ENCODE measurements around the gene SLC17A5. TPM values are rescaled to one million over a fixed set of nuclear protein-coding genes. Genes with fewer than 3 reads are reported as not detected.
A peak's percentile ranks its signal among the peaks of the same experiment; 100 is the strongest.
"Not testable (repeated sequence)": the region's sequence is repeated elsewhere in the genome, so short reads cannot be mapped to it uniquely, and the experiment has no call there.

Gene SLC17A5
- total RNA-seq, 1 donor from 2014 or later = 13.7 TPM

DNA sequence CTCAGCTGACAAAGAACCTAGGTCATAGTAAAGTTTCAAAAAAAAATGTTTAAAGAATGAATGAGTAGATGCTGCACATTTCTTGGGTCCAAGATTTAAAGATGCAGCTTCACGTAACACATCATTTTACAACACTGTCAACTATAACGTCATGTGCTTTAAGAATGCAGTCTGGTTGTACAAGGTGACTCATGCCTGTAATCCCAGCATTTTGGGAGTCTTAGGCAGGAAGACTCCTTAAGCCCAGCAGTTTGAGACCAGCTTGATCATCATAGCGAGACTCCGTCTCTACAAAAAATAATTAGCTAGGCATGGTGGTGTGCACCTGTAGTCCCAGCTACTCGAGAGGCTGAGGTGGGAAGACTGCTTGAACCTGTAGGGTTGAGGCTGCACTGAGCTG is 21.9 kb downstream of the SLC17A5 start:
- Histone ChIP-seq H3K4me3 (no peak overlapping the region), H3K4me2 (no peak overlapping the region), H4K20me1 (ENCODE audit: low read depth) (no peaks in the 10 kb centered on the region), H3K27me3 (no peaks in the 10 kb centered on the region), H3F3A (ENCODE audit: low read depth) (no peaks in the 10 kb centered on the region), H3K9ac (no peak overlapping the region), H3K36me3 (no peaks in the 10 kb centered on the region), H3K9me3 (ENCODE audit: low read depth) (no peaks in the 10 kb centered on the region), H3K4me1 (no peaks in the 10 kb centered on the region), H3K27ac (no peak overlapping the region), H2AFZ (replicated peaks) (no peak overlapping the region), H3K79me2 (ENCODE audit: low read depth) (no peaks in the 10 kb centered on the region)
- Mint-ChIP-seq H3K4me3 (no peak overlapping the region), H3K27me3 (ENCODE audit: insufficient read depth, low read depth) (no peaks in the 10 kb centered on the region), H3K4me1 (no peaks in the 10 kb centered on the region), H3K36me3 (peaks cover 12% of the 10 kb centered on the region), H3K27ac (no peak overlapping the region), H3K9me3 (no peaks in the 10 kb centered on the region)
- no peak for DNase-seq (ENCODE audit: low spot score)
- TF ChIP-seq, protein P1, sequence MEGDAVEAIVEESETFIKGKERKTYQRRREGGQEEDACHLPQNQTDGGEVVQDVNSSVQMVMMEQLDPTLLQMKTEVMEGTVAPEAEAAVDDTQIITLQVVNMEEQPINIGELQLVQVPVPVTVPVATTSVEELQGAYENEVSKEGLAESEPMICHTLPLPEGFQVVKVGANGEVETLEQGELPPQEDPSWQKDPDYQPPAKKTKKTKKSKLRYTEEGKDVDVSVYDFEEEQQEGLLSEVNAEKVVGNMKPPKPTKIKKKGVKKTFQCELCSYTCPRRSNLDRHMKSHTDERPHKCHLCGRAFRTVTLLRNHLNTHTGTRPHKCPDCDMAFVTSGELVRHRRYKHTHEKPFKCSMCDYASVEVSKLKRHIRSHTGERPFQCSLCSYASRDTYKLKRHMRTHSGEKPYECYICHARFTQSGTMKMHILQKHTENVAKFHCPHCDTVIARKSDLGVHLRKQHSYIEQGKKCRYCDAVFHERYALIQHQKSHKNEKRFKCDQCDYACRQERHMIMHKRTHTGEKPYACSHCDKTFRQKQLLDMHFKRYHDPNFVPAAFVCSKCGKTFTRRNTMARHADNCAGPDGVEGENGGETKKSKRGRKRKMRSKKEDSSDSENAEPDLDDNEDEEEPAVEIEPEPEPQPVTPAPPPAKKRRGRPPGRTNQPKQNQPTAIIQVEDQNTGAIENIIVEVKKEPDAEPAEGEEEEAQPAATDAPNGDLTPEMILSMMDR (IDR thresholded peaks at IDR 0.05) = no peak
- no peak for TF ChIP-seq EZH2 (IDR thresholded peaks at IDR 0.05)
- TF ChIP-seq EZH2phosphoT487 (IDR thresholded peaks at IDR 0.05) = no peak

DNA sequence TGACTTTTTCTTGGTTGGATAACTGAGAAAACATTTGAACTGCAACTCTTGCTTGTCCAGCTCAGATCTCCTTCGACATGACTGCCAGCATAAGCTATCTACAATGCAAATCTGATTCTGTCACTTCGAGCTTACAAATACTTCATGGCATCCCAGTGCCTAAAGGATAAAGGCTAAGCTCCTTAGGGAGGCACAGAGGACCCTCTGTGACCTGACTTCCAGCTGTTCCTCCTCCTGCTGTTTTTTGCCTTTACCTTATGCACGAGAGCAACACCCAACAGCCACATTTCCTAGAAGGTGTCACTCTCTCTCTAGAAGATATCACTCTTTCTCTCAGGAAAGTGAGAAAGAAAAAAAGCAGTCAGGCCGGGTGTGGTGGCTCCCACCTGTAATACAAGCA is 23.4 kb downstream of the SLC17A5 start:
- Histone ChIP-seq H3K9me3 (ENCODE audit: low read depth) (no peaks in the 10 kb centered on the region), H3F3A (ENCODE audit: low read depth) (no peaks in the 10 kb centered on the region), H3K4me2 (no peak overlapping the region), H3K27ac (no peak overlapping the region), H3K36me3 (no peaks in the 10 kb centered on the region), H3K9ac (no peak overlapping the region), H3K4me1 (no peaks in the 10 kb centered on the region), H3K27me3 (no peaks in the 10 kb centered on the region), H2AFZ (replicated peaks) (no peak overlapping the region), H3K4me3 (no peak overlapping the region), H3K79me2 (ENCODE audit: low read depth) (no peaks in the 10 kb centered on the region), H4K20me1 (ENCODE audit: low read depth) (no peaks in the 10 kb centered on the region)
- H3K36me3 Mint-ChIP-seq = peaks cover 12% of the 10 kb centered on the region
- H3K27me3 Mint-ChIP-seq (ENCODE audit: insufficient read depth, low read depth) = no peaks in the 10 kb centered on the region
- no peak overlapping the region for H3K4me3 Mint-ChIP-seq
- H3K4me1 Mint-ChIP-seq = no peaks in the 10 kb centered on the region
- no peak for TF ChIP-seq EZH2 (IDR thresholded peaks at IDR 0.05)
- TF ChIP-seq EZH2phosphoT487 (IDR thresholded peaks at IDR 0.05) = no peak
- TF ChIP-seq, protein P1 (IDR thresholded peaks at IDR 0.05) = no peak
- H3K9me3 Mint-ChIP-seq = no peaks in the 10 kb centered on the region
- H3K27ac Mint-ChIP-seq = no peak overlapping the region
- DNase-seq (ENCODE audit: low spot score) = peak; percentile 3

DNA sequence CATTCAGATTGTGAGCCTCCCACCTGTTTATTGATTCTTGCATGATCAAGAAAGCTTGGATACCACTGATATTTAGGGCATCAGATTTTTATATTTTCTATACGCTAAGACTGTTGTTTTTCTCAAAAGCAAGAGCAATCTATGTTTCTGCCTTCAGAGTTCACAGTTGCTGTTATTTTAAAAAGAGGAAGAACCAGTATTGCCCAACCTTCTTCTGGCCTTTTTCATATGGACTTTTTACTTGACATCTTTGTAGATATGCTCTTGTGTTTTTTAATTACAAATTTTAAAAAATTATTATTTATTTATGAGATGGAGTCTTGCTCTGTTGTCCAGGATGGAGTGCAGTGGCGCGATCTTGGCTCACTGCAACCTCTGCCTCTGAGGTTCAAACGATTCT is 28.9 kb downstream of the SLC17A5 start:
- H2AFZ ChIP-seq (replicated peaks) = no peak overlapping the region
- Mint-ChIP-seq H3K36me3 (no peaks in the 10 kb centered on the region), H3K4me3 (no peak overlapping the region), H3K27ac (no peak overlapping the region), H3K9me3 (no peaks in the 10 kb centered on the region), H3K4me1 (no peaks in the 10 kb centered on the region), H3K27me3 (ENCODE audit: insufficient read depth, low read depth) (no peaks in the 10 kb centered on the region)
- H3K4me1 ChIP-seq = no peaks in the 10 kb centered on the region
- no peak overlapping the region for H3K4me2 ChIP-seq
- H3K79me2 ChIP-seq (ENCODE audit: low read depth) = no peaks in the 10 kb centered on the region
- H3K9ac ChIP-seq = no peak overlapping the region
- no peaks in the 10 kb centered on the region for H4K20me1 ChIP-seq (ENCODE audit: low read depth)
- H3K4me3 ChIP-seq = no peak overlapping the region
- TF ChIP-seq, protein P1 (IDR thresholded peaks at IDR 0.05) = no peak
- TF ChIP-seq EZH2 (IDR thresholded peaks at IDR 0.05) (no peak), EZH2phosphoT487 (IDR thresholded peaks at IDR 0.05) (no peak)
- DNase-seq (ENCODE audit: low spot score) = no peak
- H3K27me3 ChIP-seq = no peaks in the 10 kb centered on the region
- no peaks in the 10 kb centered on the region for H3K9me3 ChIP-seq (ENCODE audit: low read depth)
- no peaks in the 10 kb centered on the region for H3F3A ChIP-seq (ENCODE audit: low read depth)
- no peaks in the 10 kb centered on the region for H3K36me3 ChIP-seq
- no peak overlapping the region for H3K27ac ChIP-seq

DNA sequence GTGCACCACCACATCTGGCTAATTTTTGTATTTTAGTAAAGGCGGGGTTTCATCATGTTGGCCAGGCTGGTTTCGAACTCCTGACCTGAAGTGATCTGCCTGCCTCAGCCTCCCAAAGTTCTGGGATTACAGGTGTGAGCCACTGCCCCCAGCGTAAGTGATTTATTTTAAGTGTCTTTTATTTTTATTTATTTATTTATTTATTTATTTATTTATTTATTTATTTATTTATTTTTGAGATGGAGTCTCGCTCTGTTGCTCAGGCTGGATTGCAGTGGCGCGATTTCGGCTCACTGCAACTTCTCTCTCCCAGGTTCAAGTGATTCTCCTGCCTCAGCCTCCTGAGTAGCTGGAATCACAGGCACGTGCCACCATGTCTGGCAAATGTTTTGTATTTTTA is 30.3 kb downstream of the SLC17A5 start:
- not testable (repeated sequence) for H3K4me3 ChIP-seq; H3K27ac ChIP-seq; H3K9me3 Mint-ChIP-seq; DNase-seq (ENCODE audit: low spot score); H3K4me2 ChIP-seq; H3K9ac ChIP-seq; H3K4me3 Mint-ChIP-seq; H3K4me1 ChIP-seq; H3K27me3 ChIP-seq; H2AFZ ChIP-seq (replicated peaks); H3K9me3 ChIP-seq (ENCODE audit: low read depth); H3K36me3 ChIP-seq; H4K20me1 ChIP-seq (ENCODE audit: low read depth); H3K27me3 Mint-ChIP-seq (ENCODE audit: insufficient read depth, low read depth); H3K4me1 Mint-ChIP-seq; H3F3A ChIP-seq (ENCODE audit: low read depth); H3K36me3 Mint-ChIP-seq; H3K27ac Mint-ChIP-seq; H3K79me2 ChIP-seq (ENCODE audit: low read depth)

DNA sequence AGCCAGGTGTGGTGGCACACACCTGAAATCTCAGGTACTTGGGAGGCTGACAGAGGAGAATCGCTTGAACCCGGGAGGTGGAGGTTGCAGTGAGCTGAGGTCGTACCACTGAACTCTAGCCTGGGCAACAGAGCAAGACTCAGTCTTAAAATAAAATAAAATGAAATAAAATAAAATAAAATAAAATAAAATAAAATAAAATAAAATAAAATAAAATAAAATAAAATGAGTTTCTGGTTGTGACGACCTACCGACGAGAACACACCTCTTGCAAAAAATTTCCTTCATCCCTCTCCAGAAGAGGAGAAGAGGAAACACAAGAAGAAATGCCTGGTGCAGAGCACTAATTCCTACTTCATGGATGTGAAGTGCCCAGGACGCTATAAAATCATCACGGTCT is 35.7 kb downstream of the SLC17A5 start:
- not testable (repeated sequence) for H3K4me3 Mint-ChIP-seq; H3K4me1 Mint-ChIP-seq; H4K20me1 ChIP-seq (ENCODE audit: low read depth); H3K9me3 ChIP-seq (ENCODE audit: low read depth); H3K27me3 ChIP-seq; H3K79me2 ChIP-seq (ENCODE audit: low read depth); H3K4me1 ChIP-seq; H3K36me3 Mint-ChIP-seq; H2AFZ ChIP-seq (replicated peaks); H3K9me3 Mint-ChIP-seq; H3K27ac Mint-ChIP-seq; H3K27me3 Mint-ChIP-seq (ENCODE audit: insufficient read depth, low read depth); H3K4me3 ChIP-seq; DNase-seq (ENCODE audit: low spot score); H3K27ac ChIP-seq; H3K36me3 ChIP-seq; H3F3A ChIP-seq (ENCODE audit: low read depth); H3K9ac ChIP-seq; H3K4me2 ChIP-seq
